KOPT-K1 (cell line): ENCODE data around the gene QRICH2.
"Not testable (repeated sequence)": the region's sequence is repeated elsewhere in the genome, so short reads cannot be mapped to it uniquely, and the experiment has no call there.

ENCODE experiments used
- H3K27ac ChIP-seq: fragments of 200-600 bp; sonication (generic); 2 replicates; pipeline ENCODE4 v1.5.1; 2016; ENCODE audit warnings: antibody characterized with exemption, mild to moderate bottlenecking, low read depth, low read length; ENCODE audit not compliant: poor library complexity, severe bottlenecking
- H3K36me3 ChIP-seq: fragments of 200-600 bp; sonication (generic); 2 replicates; pipeline ENCODE4 v1.5.1; 2017; ENCODE audit warnings: antibody characterized with exemption, mild to moderate bottlenecking, low read length, moderate library complexity; ENCODE audit not compliant: insufficient read depth
- H3K9me3 ChIP-seq: fragments of 200-600 bp; sonication (generic); 2 replicates; pipeline ENCODE4 v1.5.1; 2017; ENCODE audit warnings: antibody characterized with exemption, low read length, mild to moderate bottlenecking; ENCODE audit not compliant: insufficient read depth, poor library complexity, severe bottlenecking

QRICH2 gene

GRCh38 chr17:76254275-76254674, 53.8 kb downstream of the QRICH2 start:
- Histone ChIP-seq H3K36me3 (no peaks in the 10 kb centered on the region), H3K27ac (no peak overlapping the region), H3K9me3 (no peaks in the 10 kb centered on the region)

GRCh38 chr17:76253841-76254240, 54.2 kb downstream of the QRICH2 start:
- Histone ChIP-seq H3K27ac (no peak overlapping the region), H3K9me3 (no peaks in the 10 kb centered on the region), H3K36me3 (no peaks in the 10 kb centered on the region)

DNA sequence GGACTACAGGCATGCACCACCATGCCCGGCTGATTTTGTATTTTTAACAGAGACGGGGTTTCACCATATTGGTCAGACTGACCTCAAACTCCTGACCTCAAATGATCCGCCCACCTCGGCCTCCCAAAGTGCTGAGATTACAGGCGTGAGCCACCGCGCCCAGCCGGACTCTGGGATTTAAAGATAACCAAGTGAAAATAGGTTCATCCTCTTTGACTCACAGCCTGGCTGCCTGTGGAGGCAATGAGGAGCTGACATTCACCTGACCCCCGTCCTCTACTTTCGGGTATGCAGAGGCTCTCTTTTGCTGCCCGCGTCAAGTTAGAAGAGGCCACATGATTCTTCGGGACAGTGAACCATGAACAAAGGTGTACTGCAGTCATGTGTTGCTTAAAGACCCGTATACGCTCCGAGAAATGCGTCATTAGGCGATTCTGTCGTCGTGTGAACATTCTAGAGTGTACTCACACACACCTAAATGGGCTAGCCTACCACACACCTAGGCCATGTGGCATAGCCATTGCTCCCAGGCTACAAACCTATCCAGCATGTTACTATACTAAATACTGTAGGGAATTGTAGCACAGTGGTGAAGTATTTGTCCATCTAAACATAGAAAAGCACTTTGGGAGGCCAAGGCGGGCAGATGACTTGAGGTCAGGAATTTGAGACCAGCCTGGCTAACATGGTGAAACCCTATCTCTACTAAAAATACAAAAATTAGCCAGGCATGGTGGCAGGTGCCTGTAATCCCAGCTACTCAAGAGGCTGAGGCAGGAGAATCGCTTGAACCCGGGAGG, 54.9 kb downstream of the QRICH2 start:
- H3K27ac ChIP-seq, result peak overlapping the region; percentile 46
- not testable (repeated sequence) for H3K9me3 ChIP-seq, H3K36me3 ChIP-seq

DNA sequence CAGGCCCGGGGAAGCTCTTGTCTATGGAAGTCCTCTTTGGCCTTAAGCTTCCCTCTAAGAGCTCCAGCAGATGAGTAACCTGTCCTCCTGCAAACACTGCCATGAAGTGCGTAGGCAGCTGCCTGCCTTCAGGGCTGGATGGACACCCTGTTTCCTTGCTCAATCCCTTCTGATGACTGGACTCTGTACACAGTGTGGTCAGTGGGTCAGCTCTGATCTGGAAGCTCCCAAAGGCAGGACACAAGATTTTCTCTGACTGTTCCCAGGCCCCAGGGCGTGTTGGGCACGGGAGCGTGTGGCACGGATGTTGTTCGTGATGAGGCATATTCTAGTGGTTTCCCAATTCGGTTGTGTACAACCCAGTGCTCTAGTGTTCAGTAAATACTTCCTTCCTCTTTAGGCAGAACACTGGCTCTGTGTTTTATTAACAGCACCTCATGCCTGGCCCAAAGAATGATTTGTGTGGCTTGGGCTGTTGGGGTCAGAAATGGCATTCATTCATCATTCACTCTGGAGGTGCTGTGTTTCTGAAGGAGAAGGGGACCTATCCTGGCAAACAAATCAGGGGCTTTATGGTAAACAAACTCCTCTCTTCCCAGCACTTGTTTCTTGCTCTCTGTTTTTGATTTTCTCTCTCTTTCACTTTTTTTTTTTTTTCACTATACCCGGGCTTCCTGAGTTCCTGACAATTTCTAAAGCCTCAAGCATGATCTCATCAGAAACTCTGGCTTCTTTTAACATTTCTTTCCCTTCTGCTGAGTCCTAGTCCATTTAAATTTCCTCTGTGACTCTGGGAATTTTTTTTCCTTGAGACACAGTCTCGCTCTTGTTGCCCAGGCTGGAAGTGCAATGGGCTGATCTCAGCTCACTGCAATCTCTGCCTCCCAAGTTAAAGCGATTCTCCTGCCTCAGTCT, 55.8 kb downstream of the QRICH2 start:
- Histone ChIP-seq H3K36me3 (no peaks in the 10 kb centered on the region), H3K9me3 (no peaks in the 10 kb centered on the region), H3K27ac (peak overlapping the region; percentile 46)

DNA sequence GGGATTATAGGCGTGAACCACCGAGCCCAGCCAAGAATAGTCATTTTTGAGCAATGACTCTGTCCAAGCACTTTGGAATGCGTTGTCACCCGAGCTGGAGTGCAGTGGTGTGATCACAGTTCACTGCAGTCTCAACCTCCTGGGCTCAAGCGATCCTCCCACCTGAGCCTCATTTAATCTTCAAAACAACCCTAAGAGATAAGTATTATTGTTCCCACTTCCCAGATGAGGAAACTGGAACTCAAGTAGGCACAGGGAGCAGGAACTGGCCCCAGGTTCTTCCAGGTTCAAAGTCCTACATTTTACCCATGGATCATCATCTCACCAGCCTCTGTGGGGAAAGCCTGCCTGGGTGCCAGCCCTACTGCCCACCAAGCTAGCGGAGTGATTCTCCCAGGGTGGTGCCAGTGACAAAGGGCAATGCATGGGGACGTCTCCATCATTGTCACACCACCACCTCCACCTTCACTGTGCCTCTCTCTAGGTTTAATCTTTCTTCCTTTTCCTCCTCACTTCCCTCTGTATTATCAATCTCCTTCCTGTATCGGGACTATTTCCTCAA, 56.5 kb downstream of the QRICH2 start:
- Histone ChIP-seq H3K27ac (peak overlapping the region; percentile 46), H3K36me3 (no peaks in the 10 kb centered on the region), H3K9me3 (no peaks in the 10 kb centered on the region)

DNA sequence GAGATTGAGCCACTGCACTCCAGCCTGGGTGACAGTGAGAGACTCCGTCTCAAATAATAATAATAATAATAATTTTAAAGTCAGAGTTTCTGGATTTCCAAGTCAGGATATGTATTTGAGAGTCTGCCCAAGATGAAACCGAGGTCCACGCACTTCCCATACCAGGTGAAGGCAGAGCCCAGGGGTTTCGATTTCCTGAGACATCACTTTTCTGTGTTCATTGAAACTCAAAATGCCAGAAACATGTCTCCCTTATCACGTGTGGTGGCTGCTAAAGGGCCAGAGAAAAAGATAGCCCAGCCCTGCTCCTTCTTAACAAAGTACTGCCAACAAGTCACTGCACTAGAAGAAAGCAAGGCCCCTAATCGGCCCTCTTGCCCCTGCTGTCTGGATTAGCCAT, 57.9 kb downstream of the QRICH2 start:
- H3K9me3 ChIP-seq, result no peaks in the 10 kb centered on the region
- no peak overlapping the region for H3K27ac ChIP-seq
- H3K36me3 ChIP-seq, result no peaks in the 10 kb centered on the region

- H3K9me3 ChIP-seq, result no peaks in the 10 kb centered on the region
- H3K36me3 ChIP-seq, result no peaks in the 10 kb centered on the region
- H3K27ac ChIP-seq, result no peak overlapping the region
These were observed 59.9 kb downstream of the QRICH2 start for GRCh38 chr17:76248013-76248782.

- H3K9me3 ChIP-seq, result no peaks in the 10 kb centered on the region
- H3K27ac ChIP-seq, result no peak overlapping the region
- no peaks in the 10 kb centered on the region for H3K36me3 ChIP-seq
These were observed 60.8 kb downstream of the QRICH2 start for GRCh38 chr17:76247304-76247703.

- Histone ChIP-seq H3K36me3 (no peaks in the 10 kb centered on the region), H3K9me3 (no peaks in the 10 kb centered on the region), H3K27ac (peak overlapping the region; percentile 62)
These were observed 61.7 kb downstream of the QRICH2 start for GRCh38 chr17:76246080-76247066.

DNA sequence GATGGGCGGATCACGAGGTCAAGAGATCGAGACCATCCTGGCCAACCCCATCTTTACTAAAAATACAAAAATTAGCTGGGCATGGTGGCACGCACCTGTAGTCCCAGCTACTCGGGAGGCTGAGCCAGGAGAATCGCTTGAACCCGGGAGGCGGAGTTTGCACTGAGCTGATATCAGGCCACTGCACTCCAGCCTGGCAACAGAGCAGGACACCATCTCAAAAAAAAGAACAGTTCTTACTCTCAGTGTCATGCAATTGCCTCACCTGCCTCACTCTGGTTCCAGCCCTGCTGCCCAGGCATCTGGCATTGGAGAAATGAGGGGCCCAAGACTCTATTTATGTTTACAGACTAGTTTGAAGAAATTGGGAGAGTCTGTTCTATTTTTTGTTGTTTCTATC, 63.4 kb downstream of the QRICH2 start:
- not testable (repeated sequence) for H3K36me3 ChIP-seq, H3K9me3 ChIP-seq, H3K27ac ChIP-seq

- Histone ChIP-seq H3K9me3 (no peaks in the 10 kb centered on the region), H3K27ac (peak overlapping the region; percentile 19), H3K36me3 (no peaks in the 10 kb centered on the region)
These were observed 64.0 kb downstream of the QRICH2 start for GRCh38 chr17:76243826-76244679.

DNA sequence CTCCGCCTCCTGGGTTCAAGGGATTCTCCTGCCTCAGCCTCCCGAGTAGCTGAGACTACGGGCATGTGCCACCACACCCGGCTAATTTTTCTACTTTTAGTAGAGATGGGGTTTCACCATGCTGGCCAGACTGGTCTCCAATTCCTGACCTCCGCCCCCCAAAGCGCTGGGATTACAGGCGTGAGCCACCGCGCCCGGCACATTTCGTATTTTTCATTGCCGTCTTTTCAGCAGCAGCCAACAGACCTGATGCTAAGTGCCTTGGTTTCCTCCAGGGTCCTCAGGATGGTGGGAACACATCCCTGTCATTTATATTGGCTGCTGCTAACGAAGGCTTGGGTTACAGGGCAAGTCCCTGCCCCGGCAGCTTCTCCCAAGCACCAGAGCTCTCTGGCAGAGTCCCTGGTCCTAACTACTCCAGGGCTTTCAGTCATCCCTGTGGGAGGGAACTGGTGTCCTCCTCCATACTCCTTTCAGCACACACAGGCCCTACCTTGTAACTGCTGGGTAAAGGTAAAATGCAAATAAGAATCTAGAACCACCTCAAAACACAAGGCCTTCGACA, 66.3 kb downstream of the QRICH2 start:
- H3K27ac ChIP-seq, result no peak overlapping the region
- H3K36me3 ChIP-seq, result no peaks in the 10 kb centered on the region

GRCh38 chr17:76241204-76241538, 66.9 kb downstream of the QRICH2 start:
- Histone ChIP-seq H3K36me3 (no peaks in the 10 kb centered on the region), H3K27ac (peak overlapping the region; percentile 62), H3K9me3 (no peaks in the 10 kb centered on the region)

More for the DNA sequence above, 66.3 kb downstream of the QRICH2 start:
- no peaks in the 10 kb centered on the region for H3K9me3 ChIP-seq
